Right forelimb (tissue), 1 donor: Measurements from ENCODE around the gene PSMG3.

Experiments used
- DNase-seq: peaks from one replicate; pipeline ENCODE4 v3.0.0-alpha.2; 2018

PSMG3 gene

DNA sequence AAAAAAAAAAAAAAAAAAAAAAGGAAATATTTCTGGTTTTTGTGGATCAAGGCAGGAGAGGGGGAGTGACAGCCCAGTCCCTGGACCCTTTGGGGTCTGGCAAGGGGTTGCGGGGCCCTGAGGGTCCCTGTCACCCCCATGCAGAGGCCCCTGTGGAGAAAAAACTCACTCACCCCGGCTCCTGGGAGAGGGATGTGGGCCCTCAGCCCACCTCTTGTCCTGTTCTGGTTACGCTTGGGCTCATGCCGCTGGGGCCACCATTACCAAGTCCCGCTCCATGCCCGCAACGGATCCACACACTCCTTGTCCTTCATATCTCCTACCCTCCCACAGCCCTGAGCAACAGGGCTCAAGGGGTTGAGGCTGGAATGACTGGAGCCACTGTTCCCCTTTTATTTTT, 12.8 kb downstream of the PSMG3 start:
- DNase-seq = no peak

DNA sequence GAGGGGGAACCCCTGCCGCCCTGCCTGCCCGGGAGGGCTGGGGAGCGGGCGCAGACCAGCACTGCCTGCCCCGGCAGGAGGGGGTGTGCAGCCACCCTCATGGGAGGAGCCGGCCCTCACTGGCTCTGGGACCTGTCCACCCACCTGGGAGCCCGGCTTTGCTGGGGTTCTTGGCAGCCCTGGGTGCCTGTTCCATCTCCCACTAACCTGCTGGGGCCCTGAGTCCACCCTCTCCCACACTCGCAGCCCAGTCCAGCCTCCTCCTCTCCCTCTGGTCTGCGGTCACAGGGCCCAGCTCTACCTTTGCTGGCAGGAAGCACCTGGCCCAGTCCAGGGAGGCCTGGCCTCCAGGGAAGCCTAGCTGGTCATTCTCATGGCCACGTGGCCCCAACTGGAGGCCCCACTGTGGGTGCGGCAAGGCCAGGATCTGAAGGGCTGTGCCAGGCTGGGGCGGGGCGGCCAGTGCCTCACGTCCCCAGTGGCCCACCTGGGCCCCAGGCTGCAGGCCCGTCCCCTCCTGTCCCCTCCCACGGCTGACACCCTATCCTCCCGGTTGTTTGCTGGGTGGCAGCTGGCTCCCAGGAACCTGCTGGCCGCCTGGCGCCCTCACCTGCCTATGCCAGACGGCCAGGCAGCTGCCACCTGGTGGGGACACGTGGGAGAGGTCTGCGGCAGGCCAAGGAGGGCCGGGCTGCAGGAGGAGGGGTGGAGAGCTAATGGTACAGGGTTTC, 13.9 kb downstream of the PSMG3 start, which contains the start of gene TMEM184A:
Gene TMEM184A (minus strand): TSS at position 393 of the 731 bp plus-strand sequence. CDS start 721 bp downstream, outside the sequence.
- DNase-seq = no peak

DNA sequence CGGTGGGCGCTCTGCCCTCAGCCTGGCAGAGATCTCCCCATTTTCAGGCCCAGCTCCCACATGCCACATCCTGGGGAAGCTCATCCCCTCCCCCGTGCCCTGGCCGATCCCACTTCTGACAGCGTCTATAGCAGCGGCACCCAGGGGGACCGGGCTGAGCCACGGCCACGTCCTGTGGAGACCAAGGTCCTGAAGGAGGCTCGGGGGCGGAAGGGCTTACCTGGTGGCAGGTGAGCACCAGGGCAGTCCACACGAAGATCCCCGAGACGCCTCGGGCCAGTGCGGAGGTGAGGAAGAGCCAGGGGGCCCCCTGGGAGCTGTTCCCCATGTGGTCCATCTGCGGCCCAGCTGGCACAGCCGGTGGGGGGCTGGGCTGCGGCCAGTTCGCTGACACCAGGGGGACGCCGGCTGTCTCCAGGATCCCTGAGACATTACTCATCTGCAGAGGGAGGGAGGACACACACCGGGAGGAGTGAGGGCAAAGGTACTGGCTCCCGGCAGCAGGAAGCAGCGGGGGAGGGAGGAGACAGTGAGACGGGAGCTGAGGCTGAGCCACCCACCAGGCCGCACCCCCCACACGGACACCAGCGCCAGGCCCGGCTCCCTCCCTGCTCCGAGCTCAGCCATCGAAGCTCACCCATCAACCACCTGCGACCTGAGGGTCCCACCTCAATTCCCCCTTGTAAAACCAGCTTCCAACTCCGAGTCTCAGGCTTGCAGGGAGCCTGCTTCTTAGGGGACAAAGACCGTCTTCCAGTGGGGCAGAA, 14.6 kb downstream of the PSMG3 start:
- no peak for DNase-seq

DNA sequence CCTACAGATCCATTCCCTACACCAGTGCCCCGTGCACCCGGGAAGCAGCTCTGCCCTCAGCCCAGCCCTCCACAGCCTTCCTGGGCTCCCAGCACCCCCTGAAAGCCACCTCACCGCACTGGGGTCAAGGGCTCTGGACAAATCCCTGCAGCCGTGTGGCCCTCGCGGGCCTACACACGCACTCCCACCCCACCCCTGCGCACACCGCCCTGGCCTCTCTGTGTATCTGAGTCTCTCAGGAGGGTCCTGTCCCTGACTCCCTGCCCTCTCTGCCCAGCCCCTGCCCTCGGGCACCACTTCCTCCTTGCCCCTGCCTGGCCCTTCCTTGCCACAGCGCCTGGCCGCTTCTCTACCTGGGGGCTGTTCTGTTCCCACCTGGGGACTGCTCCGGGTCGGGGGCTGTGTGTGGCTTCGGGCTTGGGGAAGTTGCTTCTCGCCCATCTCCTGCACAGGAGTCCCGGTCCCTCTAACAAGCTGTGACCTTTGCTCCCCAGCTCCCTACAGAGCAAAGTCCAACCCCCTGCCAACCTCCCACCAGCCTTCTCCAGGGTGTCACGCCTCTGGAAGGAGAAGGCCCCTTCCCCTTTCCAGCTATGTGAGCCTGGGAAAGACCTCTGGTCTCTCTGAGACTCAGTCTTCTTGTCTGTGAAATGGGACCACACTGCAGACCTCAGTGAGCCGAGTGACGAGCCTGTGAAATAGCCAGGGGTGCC, 15.3 kb downstream of the PSMG3 start:
- no peak for DNase-seq

DNA sequence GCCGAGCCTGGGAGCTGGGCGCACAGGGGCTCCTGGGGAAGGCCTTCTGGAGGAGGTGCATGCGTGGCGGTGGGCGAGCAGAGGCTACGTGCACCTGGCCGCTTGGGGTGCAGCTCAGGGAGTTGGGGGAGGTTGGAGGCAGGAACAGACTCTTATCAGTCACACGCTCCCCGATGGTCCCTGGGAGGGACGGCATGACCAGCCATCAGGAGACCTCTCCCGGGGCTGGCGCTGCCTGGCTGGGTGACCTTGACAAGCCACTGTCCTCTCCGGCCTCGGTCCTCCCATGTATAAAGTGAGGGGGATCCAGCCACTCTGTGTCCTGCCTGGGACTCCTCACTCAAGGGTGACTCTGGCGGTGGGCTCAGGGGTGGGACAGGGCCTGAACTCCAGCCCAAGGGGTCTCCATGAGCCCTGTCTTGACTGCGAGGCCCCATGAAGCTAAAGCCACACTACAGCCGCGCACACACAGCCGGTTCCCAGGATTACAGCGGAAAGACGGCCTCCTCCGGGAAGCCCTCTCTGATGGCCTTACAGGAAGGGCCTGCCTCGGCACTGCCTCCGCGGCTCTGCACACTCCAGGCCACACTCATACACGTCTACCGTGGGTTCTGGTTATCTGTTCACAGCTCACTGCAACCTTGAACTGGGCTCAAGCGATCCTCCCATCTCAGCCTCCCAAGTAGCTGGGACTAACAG, 16.2 kb downstream of the PSMG3 start:
- no peak for DNase-seq

DNA sequence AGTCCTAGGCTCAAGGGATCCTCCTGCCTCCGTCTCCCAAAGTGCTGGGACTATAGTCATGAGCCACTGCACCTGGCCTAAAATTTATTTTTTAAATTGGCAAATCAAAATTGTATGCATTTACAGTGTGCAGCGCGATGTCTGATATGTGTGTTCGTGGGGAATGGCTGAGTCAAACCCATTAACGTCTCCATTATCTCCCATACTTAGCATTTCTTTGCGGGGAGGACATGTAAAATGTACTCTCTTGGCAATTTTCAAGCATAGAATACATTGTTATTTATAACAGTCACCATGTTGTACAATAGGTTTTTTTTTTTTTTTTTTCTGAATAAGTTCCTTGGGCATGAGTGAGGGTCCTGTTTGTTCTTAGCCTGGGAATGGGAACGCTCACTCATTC, 17.6 kb downstream of the PSMG3 start:
- DNase-seq = no peak

DNA sequence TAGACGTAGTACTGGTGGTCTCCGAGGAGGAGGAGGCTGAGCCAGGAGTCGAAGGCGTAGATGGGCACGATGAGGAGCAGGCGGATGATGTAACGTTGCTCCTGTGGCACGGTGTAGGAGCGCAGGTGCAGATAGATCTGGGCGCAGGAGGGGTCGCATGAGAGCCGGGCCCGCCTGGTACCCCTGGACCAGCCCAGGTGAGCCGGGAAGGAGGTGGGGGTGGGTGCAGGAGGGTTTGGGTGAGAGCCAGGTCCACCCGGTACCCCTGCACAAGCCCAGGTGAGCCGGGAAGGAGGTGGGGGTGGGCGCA, 19.0 kb downstream of the PSMG3 start:
- DNase-seq = no peak

DNA sequence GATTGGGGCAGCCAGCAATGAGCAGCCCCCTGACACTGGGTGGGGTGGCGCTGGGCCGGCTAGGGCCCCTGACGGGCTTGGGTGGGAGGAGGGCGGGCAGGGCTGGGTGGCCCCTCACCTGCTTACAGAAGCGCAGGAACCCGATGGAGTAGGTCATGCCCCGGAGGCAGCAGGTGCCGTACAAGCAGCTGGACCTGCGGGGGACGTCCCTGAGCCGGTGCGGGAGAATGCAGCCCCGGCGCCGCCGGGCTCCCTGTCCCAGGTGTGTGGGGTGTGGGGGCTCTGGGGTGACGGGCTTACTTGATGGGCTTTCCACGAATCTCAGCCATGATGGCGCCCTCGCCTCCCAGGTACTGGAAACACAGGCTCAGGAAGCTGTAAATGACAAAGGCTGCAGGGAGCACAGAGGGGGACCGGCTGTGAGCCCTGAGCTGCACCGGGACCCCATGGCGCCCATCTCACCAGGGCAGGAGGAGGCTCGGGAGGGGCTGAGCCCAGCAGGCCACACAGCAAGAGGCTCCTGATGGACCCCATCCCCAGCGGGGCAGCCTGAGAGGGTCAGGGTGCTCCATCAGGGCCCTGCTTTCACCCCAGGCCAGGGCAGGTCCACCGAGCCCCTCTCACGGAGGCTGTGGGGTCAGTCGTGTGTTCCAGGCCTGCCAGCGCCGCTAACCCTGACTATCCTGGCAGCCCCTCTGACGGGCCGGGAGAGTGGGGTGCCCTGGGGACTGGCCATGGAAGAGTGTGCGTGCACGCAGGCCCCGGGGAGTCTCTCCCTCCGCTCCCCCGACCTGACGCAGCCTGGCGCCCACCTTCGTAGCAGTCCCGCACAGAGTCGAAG, 19.6 kb downstream of the PSMG3 start:
- no peak for DNase-seq

DNA sequence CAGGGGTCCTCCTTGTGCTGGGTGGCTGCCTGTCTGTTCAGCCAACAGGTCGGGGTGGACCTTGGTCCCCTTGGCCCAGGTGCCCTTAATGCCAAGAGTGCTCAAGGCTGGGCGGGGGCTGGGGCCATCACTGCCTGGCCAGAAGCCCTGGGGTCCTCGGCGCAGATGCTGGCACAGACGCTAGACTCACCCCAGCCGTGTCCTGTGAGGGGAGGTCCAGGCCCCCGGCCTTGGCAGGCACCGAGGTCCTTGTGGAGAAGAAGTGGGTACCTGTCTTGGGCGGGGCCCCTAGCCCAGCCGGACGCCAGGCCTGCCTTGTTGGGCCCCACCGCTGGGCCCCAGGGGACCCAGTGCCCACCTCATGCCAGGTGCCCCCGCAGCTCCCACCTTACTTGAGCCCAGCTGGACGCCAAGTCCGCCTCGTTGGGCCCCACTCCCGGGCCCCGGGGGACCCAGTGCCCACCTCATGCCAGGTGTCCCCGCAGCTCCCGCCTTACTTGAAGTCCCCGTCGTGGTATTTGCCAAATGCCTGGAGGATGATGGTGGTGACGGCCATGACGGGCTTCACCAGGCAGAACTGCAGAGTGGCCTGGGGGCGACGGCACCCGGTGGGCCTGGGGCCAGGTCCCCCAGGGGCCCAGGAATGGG, 20.4 kb downstream of the PSMG3 start:
- no peak for DNase-seq

DNA sequence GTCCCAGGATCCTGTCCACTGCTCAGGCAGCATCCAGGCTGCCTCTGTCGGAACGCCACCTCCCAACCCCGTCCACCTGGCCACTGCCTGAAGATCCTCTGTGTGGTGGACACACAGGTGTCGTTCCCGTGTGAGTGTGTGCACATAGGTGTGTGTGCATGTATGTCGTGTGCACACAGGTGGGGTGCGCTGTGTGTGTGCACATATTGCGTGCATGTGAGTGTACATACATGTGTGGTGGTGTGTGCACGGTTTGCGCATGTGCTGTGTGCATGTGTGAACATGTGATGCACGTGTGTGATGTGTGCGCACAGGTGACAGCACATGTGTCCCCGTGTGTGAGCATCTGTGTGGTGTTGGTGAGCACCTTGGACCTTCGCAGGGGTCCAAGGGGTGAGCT, 20.9 kb downstream of the PSMG3 start:
- no peak for DNase-seq

DNA sequence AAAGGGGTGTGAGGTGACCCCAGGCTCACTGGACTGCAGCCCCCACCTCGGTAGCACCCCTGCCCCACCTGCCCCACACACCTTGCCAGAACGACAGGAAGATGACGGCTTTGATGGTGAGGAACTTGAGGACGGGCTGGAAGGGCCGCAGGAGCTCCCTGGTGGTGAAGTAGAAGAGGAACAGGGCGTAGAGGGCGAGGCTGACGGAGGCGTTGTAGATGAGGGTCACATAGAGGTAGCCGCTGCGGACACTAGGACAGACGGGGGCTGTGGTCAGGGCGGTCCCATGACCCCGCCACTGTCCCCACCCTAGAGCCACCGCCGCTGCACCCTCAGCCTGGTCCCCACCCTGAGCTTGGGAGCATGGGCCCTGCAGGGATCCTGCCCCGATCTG, 21.4 kb downstream of the PSMG3 start:
- no peak for DNase-seq

DNA sequence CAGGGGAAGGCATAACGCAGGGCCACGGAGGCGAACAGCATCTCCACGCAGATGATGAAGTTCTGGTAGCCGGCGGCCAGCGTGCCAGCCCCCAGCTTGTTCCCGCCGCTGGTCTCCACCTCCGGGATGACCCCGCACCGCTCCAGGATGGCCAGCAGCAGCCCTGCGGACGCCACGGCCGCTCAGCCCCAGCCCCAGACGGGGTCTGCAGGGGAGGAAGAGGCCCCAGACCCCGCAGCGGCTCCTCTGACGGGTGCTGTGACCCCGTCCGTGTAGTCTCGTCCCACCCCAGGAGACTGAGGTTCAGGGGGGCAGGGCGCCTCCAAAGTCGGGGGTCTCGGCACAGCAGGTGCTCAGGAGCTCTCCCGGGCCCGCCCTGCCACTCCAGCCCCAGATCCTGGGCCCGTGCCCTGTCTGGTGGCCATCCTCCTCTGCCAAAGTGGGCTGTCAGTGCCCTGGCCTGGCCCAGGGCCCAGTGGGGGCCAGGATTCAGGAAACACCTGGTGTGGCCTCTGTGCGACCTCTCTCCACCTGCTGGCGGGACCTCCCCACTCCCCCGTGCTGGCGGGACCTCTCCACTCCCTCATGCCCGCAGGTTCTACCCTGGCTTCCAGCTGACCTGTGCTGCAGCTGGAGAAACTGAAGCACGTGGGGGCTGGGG, 21.9 kb downstream of the PSMG3 start:
- DNase-seq = no peak

DNA sequence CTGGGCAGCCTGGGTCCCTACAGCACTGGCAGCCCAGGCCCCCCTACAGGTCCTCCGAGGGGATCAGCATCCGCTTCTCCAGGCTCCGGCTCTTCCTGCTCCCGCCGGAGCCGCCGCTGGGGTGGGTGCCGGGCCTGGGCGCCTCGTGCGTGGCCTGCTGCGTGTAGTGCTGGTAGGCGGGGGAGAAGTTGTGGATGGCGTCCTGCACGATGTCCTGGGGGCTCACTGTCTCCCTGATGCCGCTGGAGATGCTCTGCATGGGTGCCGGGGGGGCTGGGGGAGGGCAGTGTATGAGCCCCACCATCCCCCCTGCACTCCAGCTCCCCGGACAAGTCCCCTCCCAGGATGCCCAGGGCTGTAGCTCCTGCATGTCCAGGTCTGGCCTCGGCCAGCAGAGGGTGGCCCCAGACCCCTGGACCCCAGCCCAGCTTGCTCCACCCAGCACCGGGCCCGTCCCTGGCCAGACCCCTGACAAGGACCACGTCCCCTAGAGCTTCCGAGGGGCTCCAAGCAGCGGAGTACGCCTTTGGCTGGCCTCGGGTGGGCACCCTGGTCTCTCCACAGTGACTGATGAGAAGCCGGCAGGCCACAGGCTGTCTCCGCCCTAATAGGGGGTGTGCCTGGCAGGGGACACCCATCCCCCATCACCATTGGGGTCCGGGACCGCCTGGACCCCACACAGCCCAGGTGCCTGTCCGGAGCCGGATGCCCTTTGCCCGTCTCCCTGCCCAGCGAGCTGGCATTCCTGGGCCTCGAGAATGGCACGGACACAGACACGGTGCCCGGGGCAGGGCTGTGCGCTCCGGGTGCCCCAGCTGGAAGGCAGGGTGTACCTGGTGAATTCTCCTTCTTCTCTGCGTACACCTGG, 22.7 kb downstream of the PSMG3 start:
- no peak for DNase-seq

DNA sequence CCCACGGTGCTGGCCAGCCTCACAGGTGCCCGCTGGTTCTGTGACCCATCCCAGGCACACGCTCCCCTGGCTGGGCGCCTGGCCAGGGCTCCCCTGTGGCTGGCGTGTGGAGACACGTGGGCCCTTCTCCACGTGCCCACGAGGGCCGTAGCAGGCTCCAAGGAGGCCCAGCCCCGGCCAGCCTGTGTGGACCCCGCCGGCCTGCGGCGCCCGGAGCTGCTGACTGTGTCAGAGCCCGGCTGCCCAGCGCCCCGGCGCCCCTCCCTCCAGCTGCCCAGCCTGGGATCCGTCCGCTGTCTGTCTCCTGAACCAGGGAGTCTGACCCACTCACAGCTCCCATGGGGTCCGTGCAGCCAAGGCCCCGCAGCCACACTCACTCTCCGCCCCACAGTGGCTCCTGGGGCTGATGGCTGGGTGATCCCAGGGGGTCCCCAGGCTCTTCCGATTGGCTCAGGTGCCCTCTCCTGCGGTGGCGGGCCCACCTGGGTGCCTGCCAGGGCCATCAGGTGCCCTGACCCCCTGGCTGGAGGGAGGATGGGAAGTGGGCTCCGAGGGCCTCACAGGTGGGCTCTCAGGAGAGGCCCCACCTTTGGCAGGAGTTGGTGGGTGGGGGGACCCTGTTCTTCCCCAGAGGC, 23.4 kb downstream of the PSMG3 start:
- no peak for DNase-seq

DNA sequence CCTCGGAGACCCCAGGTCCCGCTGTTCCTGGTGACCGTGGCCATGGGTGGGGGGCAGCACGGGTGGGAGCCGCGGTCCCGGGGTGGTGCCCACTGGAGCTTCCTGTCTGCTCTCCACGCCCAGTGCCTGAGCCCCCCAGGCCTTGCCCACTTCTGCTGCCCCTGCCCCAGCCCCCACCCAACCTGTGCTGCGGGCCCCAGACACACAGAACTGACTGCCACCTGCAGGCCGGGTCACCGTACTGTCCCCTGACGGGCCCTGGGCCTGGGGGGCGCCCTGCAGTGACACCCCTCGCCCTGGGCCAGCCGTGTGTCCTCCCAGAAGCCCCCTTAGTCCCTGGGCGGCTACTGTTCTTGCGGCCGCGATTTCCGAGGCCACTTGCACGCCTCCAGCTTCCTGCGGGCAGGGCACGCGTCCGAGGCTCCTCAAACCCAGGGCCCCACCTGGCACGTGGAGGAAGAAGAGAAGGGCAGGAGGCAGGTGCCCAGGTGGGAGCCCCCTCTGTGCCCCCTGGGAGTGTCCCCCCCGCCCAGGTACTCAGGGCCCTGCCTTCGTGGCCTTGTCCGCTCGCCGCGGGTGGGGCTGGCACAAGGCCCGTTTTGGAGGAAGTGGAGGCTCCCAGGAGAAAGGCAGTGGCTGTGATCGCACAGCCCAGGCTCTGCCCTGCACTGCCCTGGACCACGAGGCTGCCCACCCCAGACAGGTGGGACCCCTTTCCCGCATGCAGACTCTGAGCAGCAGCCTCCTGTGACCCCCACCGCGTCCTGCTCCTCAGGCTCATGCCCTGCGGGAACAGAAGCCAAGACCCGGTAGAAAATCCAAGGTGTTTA, 24.2 kb downstream of the PSMG3 start:
- no peak for DNase-seq

DNA sequence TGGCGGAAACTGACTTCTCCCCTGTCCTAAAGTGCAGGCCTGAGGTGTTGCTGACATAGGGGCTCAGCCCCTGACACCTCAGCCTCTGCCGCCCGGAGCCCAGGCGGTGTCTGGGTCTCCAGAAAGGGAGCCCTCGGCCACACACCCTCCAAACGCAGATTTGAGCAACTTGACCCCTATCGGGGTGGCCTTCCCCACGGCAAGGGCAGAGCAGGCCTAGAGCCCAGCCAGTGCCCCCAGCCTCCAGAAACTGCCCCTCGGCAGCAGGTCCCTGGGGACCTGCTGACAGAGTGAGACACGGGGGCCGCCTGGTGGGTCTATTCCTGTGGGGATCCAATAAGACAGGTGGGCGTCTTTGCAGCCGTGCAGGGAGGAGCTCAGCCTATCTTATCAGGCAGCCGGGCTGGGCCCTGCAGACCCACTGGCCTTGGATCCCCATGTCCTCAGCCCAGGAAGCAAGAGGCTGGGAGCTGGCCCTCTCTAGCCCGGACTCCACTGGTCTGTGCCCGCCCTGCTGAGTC, 24.9 kb downstream of the PSMG3 start:
- no peak for DNase-seq

DNA sequence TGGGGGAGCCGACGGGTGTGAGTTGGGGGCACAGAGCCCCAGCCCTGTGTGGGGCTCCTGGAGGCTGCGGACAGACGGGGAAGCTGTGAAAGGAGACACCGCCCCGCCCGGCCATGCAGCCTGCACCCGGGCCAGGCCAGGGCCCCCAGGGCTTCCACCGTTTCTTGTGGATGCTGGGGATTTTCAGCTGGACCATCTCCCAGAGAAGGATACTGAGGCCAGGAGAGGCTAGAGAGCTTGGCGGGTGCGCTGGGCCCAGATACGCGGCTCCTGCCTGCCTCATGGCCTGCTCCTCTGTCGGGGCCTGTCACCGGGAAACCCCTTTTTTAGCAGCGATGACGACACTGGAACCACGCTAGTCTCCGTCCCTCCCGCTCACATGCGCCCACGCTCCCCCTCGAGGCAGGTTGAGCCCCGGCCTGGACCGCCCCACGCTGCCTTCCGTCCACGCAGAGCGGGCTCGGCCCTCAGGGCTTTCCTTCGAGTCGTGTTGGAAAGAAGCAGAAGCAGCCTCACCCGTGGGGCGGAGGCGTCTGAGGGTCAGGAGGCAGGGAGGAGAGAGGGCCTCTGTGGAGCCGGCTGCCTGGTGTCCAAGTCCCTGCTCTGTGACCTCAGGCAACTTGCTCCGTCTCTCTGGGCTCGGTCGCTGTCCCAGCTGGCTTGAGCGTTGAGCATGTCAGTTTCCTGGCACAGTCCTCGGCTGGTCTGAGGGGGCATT, 25.5 kb downstream of the PSMG3 start:
- DNase-seq = no peak

DNA sequence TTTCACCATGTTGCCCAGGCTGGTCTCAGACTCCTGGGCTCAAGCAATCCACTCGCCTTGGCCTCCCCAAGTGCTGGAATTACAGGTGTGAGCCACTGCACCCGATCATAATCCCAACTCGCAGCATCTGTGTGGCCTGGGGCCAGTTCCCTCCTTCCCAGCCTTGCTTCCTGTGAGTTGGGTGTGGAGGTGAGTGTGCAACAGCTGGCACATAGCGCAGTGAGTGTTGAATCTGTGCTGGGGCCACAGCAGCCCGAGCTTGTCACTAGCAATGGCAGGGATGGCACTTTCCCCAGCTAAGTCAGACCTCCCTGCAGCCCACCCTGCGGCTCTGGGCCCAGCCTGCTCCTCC, 26.0 kb downstream of the PSMG3 start:
- no peak for DNase-seq
